GM19455 (cell line): Measurements from ENCODE around the gene FUT2.

Source experiments
- ATAC-seq: cut with Tn5 transposase; IDR thresholded peaks from one replicate; pipeline ENCODE4 v1.9.1; 2021; ENCODE audit not compliant: unreplicated experiment

Gene FUT2

DNA sequence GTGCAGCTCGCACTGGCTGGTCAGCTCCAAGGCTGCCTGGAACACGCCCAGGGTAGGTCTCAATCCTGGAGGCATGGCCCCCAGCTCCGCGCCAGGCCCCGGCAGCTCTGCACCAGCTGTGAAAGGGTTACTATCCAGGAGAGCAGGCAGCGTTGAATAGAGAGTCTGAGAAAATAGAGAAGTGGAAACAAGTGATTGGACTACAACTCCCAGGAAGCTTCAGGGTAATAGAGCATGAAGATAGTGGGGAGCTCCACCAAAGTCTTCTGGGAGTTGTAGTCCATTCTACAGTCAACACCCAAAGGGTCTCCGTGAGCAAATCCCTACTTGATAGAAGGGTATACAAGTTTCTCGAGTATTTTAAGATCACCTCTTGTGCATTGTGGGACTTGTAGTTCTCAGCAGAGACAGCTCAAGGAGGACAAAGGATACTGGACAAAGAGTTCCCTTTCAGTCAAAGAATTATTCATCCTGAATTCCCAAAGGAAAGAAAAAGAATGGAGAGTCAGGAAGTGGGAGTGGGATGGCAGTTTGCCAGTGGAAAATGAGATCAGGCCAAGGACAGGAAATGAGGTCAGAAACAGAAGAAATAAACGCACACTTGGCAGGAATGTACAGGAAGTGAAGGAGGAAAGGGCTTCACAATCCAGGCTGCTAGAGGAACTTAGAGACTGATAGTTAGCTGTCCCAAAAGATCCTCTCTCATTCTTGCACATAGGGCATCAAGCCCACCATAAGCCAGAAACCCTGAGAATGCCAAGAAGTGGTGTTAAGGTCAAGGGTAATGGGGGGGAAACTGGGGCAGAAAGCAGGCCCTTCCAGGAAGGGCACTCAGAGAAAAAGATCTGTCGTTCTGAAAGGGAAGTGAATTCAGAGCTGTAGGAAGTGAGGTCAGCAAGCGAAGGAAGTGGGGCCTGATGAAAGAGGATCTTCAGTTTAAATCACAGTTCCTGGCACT lies 29.3 kb downstream of the FUT2 start:
- no peak for ATAC-seq

DNA sequence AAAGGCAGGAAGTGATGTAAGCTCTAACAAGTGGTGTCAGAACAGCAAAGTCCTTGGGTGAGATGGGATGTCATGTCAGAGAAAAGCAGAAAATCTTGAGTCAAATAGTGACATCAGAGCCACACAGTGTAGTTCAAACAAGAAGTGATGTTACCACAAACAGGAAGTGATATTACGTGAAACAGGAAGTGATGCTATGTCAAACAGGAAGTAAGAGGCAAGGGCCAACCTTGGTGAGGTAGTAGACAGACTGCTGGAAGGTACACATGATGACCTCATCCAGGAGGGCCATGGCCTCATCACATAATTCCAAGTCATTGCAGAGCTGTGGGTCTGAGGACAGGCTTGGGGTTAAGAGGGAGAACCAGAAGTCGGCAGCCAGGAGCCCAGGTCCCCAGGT lies 30.8 kb downstream of the FUT2 start:
- no peak for ATAC-seq

DNA sequence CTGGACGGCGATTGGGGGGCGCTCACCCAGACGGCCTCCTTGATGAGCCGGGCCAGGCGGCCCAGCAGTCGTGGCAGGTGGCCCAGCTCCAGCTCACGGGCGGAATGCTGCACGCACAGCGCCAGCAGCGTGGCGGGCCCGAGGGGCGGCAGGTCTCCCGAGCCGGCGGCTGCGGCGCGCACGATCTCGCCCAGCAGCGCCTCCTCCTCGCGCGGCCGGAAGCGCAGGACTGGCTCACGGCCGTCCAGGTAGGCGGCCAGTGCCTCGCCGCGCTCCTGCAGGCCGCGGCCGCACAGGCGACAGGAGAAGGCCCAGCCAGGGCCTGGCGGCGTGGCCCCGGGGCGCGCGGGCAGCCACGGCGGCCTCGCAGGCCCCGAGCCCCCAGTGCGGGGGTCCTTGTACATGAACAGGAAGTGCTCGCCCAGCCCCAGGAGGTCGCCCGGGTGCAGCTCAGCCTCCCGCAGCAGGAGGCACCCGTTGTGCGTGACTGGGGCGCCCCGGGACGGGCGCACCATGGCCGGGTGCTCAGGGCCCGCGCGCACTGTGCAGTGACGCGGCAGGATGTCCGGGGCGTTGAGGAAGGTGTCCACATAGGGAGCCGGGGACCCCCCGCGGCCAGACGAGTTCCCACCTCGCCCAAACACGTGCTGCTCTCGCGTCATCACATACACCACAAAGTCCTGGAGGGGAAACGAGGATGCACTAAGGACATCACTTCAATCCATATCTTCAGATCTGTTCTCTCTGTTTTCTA lies 33.3 kb downstream of the FUT2 start:
- ATAC-seq = no peak

DNA sequence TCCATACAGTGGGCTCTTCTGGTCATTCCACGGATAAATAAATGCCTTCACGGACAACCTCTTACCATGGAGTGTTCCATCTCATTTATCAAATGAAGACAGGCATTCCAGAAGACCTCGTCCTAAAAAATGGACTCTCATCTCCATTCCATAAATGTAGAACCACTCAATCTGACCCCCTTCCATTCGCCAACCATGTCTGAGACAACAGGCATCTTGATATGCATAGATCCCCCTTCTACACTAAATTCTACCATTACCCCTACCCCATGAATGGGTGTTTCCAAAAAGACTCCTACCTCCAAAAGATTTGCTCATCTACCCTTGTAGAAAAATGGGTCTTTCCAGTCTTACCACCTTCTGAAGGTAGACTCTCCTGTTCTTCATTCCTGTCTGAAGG lies 35.7 kb downstream of the FUT2 start:
- no peak for ATAC-seq

DNA sequence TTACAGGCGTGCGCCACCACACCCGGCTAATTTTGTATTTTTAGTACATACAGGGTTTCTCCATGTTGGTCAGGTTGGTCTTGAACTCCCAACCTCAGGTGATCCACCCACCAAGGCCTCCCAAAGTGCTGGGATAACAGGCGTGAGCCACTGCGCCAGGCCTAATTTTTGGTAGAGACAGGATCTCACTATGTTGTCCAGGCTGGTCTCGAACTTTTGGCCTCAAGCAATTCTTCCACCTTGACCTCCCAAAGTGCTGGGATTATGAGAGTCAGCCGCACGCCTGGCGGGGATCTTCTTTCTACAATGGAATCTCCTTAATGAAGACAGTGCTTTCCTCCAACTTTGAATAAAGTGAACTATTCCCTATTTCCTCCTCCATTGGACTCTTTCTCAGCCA lies 38.9 kb downstream of the FUT2 start:
- no peak for ATAC-seq

DNA sequence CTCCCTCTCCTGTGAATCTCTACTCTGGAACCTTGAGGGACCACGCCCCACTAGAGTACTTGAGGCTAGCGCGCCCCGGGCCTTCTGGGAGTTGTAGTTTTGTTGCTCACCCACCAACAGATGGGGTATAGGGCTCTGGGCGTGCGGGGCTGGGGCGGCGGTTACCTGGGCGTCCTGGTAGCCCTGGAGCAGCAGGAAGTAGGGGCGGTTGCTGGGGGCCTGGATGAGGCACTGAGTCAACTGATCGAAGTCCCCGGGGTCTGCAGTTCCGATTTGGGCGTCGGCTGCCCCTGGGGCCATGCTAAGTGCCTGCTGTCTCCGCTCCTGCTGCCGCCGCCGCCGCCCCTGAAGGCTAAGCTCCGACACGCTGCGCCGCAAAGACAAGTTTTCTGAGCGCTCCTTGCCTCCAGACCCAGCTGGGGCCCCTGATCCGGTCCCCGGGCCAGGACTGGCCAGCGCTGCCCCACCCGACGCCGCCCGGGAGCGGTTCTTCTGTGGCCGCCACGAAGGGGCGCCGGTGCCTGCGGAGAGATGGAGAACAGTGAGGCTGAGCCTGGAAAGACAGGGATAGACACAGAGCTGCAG lies 39.4 kb downstream of the FUT2 start:
- no peak for ATAC-seq

DNA sequence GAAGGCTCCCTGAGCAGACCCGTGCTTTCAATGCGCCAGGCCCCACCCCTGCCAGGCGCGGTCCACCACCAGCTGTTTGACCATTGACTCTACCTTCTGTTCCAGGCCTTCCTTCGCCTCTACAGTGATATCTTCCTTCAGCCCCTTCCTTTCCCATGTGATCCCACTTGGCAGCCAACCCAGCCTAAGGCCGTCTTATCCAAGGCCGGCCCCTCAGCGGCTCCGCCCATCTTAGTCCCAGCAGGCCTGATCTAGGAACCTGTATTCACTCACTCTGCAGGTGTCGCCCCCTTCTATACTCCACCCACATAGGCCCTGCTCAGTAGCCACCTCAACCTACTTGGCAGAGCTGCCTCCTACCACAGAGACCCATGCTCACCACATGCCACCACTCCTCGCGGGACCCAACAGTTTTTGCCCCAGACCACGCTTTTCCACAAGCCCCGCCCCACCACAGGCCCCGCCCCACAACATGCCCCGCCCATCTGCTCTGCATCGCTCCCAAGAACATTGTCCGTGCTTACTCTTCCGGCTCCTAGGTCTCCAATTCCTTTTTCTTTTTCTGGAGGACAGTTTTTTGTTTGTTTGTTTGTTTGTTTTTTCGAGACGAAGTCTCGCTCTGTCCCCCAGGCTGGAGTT lies 41.7 kb downstream of the FUT2 start:
- no peak for ATAC-seq

DNA sequence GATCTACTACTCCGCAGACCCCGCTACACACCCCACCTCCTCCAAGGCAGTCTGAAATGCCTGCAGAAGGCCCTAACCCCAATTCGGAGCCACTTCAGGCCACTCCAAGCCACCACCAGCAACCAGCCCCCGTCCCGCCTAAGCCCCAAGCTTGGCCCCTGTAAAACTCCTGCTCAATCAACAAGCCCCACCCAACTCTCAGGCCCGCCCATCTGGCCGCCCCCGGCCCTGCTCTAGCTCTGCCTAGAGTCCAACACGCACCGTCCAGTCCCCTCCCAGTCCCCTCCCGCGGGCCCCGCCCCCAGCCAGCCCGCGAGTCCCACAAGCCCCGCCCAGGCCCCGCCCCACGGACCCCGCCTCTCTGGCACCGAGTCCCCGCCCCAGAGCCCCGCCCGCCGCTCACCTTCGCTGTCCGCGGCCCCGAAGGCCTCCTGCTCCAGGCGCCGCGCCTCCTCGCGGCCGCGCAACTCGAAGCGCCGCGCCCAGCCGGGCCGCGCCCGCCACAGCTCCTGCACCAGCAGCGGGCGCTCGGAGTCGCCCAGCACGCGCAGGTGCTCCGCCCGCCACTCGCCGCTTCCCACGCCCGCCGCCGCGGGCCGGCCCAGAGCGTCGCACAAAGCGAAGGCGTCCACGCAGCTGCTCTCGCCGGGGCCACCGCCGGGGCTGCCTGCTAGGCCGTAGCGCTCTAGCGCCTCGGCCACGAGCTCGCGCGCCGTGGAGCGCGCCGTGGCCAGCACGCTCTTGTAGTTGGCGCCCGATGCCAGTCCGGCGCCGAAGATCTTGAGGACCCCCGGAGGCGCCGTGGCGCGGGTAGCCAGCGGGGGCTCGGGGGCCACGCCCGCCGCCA lies 43.0 kb downstream of the FUT2 start:
- peak; percentile 75 for ATAC-seq

DNA sequence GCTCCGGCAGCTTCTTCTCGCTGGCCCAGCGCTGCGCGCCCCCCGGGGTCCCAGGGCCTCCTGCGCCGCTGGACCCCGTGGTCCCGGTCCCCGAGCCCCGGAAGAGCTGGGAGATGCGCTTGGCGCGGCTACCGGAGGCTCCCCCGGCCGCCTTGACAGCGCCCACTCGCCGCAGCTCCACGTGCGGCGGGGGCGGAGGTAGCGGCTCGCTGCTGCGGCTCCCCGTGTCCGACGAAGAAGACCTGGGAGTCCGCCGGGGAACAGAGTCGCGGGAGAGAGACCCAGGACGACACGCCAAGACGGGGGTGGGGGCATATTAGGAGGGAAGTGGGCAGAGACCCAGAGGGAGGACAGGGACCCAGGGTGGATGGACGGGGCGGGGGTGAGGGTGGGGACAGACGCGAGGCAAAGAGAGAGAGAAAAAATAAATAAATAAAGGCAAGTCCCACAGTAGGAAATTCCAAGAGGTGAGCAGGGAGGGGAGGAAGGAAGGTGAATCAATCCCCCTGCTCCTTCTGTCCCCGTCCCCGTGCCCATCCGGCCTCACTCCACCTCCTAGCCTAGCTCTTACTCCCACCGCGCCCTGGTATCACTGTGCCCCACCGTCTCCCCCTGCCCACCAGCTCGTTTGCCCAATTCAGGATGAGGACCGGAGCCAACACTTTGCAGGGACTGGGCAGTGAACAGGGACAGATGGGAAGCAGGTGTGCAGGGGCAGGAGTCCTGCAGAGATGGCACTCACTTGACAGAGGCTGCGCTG lies 43.8 kb downstream of the FUT2 start:
- no peak for ATAC-seq

DNA sequence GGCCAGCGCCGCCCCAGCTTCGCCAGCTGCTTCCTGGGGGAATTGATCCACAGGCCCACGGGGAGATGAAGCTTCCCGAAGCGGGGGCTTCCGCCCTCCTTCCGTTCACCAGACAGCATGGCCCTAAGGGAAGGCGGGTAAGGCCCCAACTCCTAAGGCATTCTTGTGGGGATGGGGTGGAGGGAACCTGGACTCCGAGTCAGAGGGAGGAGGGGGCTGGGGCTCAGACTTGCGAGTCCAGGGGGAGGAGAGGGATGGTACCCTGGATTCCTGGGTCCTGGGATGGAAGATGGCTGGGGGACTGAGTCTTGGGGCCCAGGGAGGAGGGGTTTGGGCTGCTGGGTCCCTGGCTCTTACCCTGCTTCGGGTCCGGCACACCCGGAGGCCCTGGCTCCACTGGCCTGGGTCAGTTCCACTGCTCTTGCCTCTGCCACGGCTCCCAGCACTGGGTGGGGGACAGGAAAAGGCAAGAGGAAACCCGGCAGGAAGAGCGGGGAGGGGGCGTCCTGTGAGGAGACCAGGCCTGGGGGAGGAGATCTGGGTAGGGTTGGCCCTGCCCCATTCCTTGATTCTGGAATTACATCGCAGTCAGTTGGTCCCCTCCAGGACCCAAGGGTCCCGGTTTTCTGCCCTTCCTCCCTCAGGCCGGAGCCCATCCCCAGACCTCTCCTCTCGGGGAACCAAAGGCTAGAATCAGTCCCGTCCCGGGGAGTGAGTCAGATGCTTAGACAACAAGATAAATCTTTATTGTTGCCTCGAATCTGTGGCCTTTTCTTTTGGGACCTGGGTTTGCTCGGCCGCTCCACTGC lies 44.6 kb downstream of the FUT2 start, which contains the start of gene RASIP1:
Gene RASIP1 (minus strand): TSS at position 447 of the 809 bp plus-strand sequence. CDS start 328 bp downstream, at position 119.
- no peak for ATAC-seq

DNA sequence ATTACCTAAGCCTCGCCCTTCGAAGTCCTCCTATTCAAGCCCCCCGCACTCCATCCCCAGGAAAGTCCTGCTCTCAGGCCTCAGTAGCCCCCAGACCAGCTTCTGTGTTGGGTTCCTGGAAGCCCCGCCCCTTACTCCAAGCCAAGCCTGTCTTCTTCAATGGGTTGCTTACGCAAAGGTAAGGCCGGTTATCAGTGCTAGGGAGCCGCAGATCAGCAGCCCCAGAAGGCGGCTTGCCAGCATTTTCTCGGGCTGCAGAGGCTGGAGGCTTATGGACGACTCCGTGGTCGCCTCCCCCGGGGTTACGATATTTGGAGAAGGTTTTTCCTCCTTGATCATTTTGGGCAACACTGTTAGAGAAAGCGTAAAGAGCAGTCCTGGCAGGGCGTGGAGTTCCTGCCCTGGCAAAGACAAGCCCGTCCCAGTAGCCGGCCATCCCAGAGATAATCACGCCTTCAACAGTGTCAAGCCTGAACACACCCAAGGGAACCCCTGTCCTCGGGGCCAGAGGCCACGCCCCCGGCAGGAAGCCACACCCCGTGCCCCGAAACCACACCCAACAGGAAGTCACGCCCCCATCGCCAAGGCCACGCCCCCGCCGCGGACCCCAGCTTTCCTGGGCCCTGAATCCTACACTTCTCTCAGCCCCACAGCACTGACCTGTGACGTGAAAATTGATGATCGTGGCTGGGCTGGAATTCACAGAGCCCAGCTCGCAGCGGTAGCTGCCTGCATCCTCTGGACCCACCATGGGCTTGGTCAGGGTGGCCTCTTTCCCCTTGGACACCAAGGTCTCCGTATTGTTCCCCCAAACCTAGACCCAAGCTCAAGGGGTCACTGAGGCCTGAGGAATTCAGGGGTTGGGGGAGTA lies 45.6 kb downstream of the FUT2 start:
- no peak for ATAC-seq

DNA sequence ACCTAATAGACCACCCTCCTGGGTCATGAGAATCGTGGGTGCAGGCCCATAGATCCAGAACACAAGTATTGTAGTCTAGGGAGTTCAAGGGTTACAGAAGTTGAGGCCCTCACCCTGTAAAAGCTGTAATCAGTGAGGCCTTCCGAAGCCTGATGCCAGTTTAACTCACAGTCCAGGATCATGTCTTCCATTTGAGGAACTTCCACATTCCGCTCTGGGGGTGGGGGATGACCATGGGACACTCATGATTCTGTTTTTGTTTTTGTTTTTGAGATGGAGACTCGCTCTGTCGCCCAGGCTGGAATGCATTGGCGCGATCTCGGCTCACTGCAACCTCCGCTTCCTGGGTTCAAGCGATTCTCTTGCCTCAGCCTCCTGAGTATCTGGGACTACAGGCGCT lies 46.3 kb downstream of the FUT2 start:
- ATAC-seq = no peak

DNA sequence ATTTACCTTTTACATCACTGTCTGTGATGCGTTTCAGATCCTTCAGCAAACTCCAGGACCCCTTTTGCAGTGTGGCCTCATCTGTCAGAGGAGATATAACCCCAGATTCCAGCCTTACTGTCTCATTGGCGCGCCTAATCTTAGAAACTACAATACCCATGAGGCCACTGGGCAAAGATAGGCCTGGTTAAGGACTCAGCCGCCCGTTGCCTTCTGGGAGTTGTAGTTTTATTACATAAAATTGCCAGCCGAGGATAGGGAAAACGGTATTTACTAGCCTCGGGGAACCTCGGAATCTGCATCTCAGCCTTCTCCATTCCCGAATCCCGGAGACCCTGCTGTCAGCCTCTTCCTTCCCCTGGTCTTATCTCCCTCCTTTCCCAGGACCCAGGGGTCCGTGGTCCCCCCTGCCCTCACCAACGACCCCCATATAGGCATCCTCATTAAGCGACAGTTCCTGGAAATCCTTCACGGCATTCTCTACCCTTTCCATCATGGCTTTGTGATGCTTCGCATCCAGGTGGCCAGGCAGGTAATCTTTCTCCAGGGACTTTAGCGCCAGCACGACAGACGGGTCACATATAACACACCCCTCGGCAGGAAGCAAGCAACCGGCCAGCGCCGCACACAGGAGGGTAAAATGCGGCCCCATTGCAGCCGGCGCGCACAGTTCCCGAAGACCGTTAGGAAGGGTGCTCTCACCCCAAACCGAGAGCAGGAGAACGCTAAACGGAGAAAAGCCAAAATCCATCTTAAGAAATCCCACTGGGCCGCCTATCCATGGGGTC lies 49.6 kb downstream of the FUT2 start:
- no peak for ATAC-seq

DNA sequence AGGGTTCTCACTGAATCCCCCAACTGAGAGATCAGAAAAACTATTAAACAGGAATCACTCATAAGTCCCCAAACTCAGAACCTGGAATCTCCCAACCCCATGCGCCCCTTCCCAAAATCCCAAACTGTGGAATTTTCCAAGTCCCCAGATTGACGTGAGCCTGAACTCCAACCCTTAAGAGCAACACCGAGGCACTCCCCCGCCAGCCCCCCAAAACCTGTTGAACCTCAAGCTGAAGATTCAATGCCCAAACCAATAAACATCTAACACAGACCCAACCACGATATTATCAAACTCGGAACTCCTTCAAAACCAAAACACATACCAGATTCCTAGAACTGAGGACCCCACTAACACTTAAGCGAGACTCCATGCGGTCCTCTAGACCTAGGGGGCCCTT lies 50.3 kb downstream of the FUT2 start:
- ATAC-seq = no peak

DNA sequence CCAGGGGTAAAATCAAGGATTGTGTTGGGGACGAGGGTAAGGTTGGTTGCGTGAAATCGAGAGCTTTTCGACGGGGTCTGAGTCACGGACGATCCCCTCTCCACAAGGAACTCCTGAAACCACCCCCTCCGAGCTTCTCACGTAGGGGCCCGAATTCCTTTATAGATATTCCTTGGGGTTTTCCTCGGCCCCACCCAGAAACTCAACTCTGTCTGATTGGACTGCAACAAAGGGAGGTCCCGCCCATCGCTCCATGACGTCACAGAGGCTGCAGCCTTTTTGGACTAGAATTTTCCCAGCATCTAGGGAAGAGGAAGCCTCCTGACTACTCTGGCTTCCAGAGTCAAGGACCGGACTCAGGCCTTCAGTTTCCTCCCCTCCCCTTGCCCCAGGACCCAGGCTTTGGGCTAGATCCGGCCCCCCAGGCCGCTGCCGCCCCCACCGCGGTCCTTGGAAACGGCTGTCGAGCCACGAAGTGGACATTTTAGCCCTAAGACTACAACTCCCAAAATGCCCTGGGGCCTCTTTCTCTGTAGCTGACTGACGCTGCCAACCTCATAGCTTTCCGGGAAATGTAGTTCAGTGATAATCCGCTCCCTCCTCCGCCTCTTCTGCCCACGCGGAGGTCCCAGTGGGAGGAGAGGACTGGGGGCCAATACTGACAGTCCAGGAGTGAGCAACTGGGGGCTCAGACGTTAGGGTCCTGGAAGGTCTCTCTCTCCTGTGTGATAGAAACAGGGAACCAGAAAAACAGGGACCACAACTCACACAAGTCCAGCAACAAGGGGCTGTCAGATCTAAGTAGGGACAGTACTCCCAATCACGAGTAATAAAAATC lies 51.2 kb downstream of the FUT2 start, which contains the start of gene IZUMO1:
Gene IZUMO1 (minus strand): TSS at position 172 of the 838 bp plus-strand sequence. CDS start 1,050 bp downstream, outside the sequence.
- no peak for ATAC-seq
